HG03354 (cell line): Measurements from ENCODE around the gene APLP1.
"Not testable (repeated sequence)": the region's sequence is repeated elsewhere in the genome, so short reads cannot be mapped to it uniquely, and the experiment has no call there.

ENCODE experiments used
- ATAC-seq: cut with Tn5 transposase; IDR thresholded peaks from one replicate; pipeline ENCODE4 v1.9.1; 2021; ENCODE audit warnings: mild to moderate bottlenecking; ENCODE audit not compliant: unreplicated experiment, poor library complexity, severe bottlenecking

Gene APLP1

GRCh38 chr19:35868172-35868822 is at the start of gene APLP1:
TSS of gene APLP1 (plus strand) at chr19:35868574. CDS start at chr19:35868637, 63 bp downstream.
- ATAC-seq: no peak

DNA sequence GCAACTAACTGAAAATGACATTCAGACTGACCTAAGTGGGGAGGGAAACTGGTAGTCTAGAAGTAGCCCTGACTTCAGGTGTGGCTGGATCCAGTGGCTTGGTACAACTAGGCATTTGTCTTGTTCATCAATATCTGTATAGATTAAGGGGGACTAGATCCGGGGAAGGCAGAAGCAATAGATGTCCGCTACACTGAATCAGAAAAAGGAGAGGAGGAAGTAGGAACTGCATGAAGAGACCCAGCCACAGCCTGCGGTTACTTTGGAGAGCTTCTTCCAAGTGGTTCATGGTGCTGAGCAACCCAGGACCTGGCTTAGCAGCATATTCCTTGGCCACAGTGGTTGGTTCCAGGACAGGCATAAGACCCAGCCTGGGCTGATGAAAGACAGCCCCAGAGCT is 45.8 kb upstream of the APLP1 start:
- ATAC-seq: no peak

GRCh38 chr19:35824150-35824549 is 44.2 kb upstream of the APLP1 start:
- no peak for ATAC-seq

- ATAC-seq: no peak
Observed at GRCh38 chr19:35828692-35829301, 39.6 kb upstream of the APLP1 start.

- no peak for ATAC-seq
Observed at GRCh38 chr19:35830986-35831385, 37.4 kb upstream of the APLP1 start.

- no peak for ATAC-seq
Observed at GRCh38 chr19:35832054-35832453, 36.3 kb upstream of the APLP1 start.

GRCh38 chr19:35833972-35834371 is 34.4 kb upstream of the APLP1 start:
- no peak for ATAC-seq

GRCh38 chr19:35836096-35836495 is 32.3 kb upstream of the APLP1 start:
- not testable (repeated sequence) for ATAC-seq

DNA sequence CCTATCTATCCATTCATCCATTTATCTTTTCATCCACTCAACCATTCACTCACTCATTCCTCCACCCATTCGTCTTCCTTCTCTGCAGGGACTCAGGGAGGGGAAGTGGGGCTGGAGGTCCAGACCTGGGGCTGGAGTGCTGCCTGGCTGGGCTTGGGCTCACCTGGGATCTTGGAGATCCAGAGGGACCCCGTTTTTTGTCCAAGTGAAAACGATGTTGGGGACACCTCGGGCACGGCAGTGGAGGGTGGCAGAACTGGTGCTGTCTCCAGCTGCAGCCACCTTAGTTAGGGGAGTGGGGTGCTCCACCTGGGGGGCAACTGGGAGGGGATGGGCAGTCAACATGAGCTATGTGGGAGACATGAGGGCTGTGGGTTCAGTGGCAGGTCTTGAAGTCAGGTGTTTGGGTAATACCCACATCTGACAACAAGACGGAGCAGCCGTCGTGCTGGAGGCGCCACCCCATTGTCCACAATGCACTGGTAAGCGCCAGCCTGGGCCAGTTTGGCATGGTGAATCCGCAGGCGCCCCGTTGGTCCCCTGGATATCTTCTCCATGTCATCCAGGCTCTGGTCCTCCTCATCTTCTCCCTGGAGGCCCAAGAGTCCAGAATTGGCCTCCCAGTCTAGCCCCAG is 26.3 kb upstream of the APLP1 start:
- no peak for ATAC-seq

- no peak for ATAC-seq
Observed at GRCh38 chr19:35842666-35843272, 25.6 kb upstream of the APLP1 start.

- ATAC-seq: no peak
Observed at GRCh38 chr19:35843676-35844481, 24.5 kb upstream of the APLP1 start.

DNA sequence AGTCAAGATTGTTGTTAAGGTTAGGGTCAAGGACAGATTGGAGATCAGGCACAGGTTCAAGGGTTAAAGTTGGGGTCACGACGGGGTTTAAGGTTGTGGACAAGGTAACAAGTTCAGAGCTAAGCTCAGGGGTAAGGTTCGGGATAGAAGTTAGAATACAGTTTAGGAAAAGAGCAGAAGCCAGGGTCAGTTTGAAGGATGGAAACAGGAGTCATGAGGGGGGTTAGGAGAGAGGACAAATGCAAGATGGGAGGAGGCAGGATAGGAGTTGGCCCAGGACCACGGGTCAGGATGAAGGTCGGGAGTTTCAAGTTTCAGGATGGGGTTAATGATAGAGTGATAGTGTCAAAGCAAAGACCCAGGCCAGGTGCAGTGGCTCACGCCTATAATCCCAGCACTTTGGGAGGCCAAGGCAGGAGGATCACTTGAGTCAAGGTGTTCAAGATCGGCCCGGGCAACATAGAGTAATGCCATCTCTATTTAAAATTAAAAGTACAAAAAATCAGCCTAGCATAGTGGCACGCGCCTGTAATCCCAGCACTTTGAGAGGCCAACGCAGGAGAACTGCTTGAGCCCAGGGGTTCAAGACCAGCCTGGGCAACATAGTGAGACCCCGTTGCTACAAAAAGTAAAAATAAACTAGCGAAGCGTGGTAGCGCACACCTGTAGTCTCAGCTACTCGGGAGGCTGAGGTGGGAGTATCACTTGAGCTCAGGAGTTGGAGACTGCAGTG is 23.7 kb upstream of the APLP1 start:
- no peak for ATAC-seq

GRCh38 chr19:35845215-35846037 is 22.9 kb upstream of the APLP1 start:
- ATAC-seq: no peak

- no peak for ATAC-seq
Observed at GRCh38 chr19:35846038-35846668, 22.2 kb upstream of the APLP1 start.

- no peak for ATAC-seq
Observed at GRCh38 chr19:35847911-35848310, 20.5 kb upstream of the APLP1 start.

DNA sequence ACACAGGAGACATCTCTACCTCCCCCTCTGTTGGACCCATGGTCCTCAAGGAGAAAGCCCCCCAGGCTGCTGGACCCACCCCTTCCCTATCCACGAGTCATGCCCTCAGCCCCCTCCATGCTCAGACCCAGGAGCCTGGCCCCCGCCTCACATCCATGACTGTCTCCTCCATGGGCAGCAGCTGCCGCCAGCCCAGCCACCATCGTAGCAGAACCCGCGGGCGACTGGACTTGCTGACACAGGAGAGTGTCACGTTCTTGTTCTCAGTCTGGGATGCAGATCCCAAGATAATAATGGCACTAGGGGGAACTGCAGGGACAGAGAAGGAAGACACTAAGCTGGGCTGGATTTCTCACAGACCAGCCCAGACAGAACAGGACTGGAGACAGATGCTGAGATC is 19.9 kb upstream of the APLP1 start:
- ATAC-seq: no peak

- no peak for ATAC-seq
Observed at GRCh38 chr19:35848919-35849505, 19.4 kb upstream of the APLP1 start.
